ENCODE data around the gene ADGB.

DNA sequence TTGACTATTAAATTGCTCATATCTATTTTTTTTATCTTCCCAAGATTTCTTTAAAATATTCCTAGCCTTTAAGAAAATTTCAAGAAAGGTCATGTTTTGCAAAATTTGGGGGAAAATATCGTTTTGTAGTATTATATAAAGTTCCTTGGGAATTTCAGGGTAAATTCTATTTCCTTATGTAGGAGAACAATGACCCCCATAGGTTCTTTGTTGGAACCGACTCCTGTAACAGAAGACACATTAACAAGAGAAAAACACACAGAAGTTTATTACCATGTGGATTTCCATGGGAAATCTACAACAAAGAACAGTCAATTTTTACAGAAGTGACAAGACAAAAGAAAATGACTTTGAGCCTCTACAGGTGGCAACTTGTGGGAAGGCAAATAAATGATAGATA, 68.1 kb downstream of the ADGB start:
- no peak for TF ChIP-seq EZH2phosphoT487 (IDR thresholded peaks at IDR 0.05; ENCODE audit: borderline replicate concordance, low read depth, low read length)
- TF ChIP-seq, protein P1, sequence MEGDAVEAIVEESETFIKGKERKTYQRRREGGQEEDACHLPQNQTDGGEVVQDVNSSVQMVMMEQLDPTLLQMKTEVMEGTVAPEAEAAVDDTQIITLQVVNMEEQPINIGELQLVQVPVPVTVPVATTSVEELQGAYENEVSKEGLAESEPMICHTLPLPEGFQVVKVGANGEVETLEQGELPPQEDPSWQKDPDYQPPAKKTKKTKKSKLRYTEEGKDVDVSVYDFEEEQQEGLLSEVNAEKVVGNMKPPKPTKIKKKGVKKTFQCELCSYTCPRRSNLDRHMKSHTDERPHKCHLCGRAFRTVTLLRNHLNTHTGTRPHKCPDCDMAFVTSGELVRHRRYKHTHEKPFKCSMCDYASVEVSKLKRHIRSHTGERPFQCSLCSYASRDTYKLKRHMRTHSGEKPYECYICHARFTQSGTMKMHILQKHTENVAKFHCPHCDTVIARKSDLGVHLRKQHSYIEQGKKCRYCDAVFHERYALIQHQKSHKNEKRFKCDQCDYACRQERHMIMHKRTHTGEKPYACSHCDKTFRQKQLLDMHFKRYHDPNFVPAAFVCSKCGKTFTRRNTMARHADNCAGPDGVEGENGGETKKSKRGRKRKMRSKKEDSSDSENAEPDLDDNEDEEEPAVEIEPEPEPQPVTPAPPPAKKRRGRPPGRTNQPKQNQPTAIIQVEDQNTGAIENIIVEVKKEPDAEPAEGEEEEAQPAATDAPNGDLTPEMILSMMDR (conservative IDR thresholded peaks at IDR 0.05; ENCODE audit: low read length) = no peak

Data from OCI-LY7 (cell line).